HG03575 (cell line): Measurements from ENCODE around the gene CENPQ.
"Not testable (repeated sequence)": the region's sequence is repeated elsewhere in the genome, so short reads cannot be mapped to it uniquely, and the experiment has no call there.

Source experiments
- ATAC-seq: cut with Tn5 transposase; IDR thresholded peaks from one replicate; pipeline ENCODE4 v1.9.1; 2021; ENCODE audit not compliant: unreplicated experiment, insufficient number of reproducible peaks, low FRiP score; ENCODE audit errors: extremely low read depth

The CENPQ gene

GRCh38 chr6:49462927-49463611, at the start of gene CENPQ, which contains the start of gene MMUT:
TSS of gene CENPQ (plus strand) at chr6:49463370. CDS start at chr6:49470177, 6,807 bp downstream.
TSS of gene MMUT (minus strand) at chr6:49463253. CDS start at chr6:49459466, 3,787 bp downstream.
- ATAC-seq = peak; percentile 92

GRCh38 chr6:49415358-49415757, 47.8 kb upstream of the CENPQ start:
- no peak for ATAC-seq

- ATAC-seq = no peak
Measured at GRCh38 chr6:49416195-49416594, 47.0 kb upstream of the CENPQ start.

GRCh38 chr6:49423817-49424216, 39.4 kb upstream of the CENPQ start:
- no peak for ATAC-seq

GRCh38 chr6:49430187-49430586, 33.0 kb upstream of the CENPQ start:
- no peak for ATAC-seq

GRCh38 chr6:49430866-49431265, 32.3 kb upstream of the CENPQ start:
- no peak for ATAC-seq

GRCh38 chr6:49453221-49453620, 9.9 kb upstream of the CENPQ start:
- ATAC-seq = no peak

- no peak for ATAC-seq
Measured at GRCh38 chr6:49454787-49455709, 8.1 kb upstream of the CENPQ start.

- ATAC-seq = no peak
Measured at GRCh38 chr6:49457771-49458170, 5.4 kb upstream of the CENPQ start.

- no peak for ATAC-seq
Measured at GRCh38 chr6:49462071-49462470, 1.1 kb upstream of the CENPQ start.

GRCh38 chr6:49462599-49462926, 607 bp upstream of the CENPQ start:
- ATAC-seq = no peak

- ATAC-seq = no peak
Measured at GRCh38 chr6:49463612-49463967, 420 bp downstream of the CENPQ start.

- no peak for ATAC-seq
Measured at GRCh38 chr6:49464691-49465090, 1.5 kb downstream of the CENPQ start.

- ATAC-seq = no peak
Measured at GRCh38 chr6:49468042-49468441, 4.9 kb downstream of the CENPQ start.

- not testable (repeated sequence) for ATAC-seq
Measured at GRCh38 chr6:49476564-49476963, 13.4 kb downstream of the CENPQ start.

GRCh38 chr6:49479308-49479970, 16.3 kb downstream of the CENPQ start:
- no peak for ATAC-seq

GRCh38 chr6:49481846-49482245, 18.7 kb downstream of the CENPQ start:
- ATAC-seq = not testable (repeated sequence)

GRCh38 chr6:49483380-49483779, 20.2 kb downstream of the CENPQ start:
- ATAC-seq = not testable (repeated sequence)

GRCh38 chr6:49490633-49491032, 27.5 kb downstream of the CENPQ start:
- no peak for ATAC-seq

- ATAC-seq = no peak
Measured at GRCh38 chr6:49497304-49497703, 34.1 kb downstream of the CENPQ start.
